Measurements from ENCODE around the gene ATG12. TPM values are rescaled to one million over a fixed set of nuclear protein-coding genes. Genes with fewer than 3 reads are reported as not detected.
A peak's percentile ranks its signal among the peaks of the same experiment; 100 is the strongest.
"Not testable (repeated sequence)": the region's sequence is repeated elsewhere in the genome, so short reads cannot be mapped to it uniquely, and the experiment has no call there.

ATG12 gene
- total RNA-seq = 10 to 100 TPM; 31.2 to 75.4 TPM
- 10 to 100 TPM; 31.3 to 36.3 TPM for polyA plus RNA-seq
- long read RNA-seq, donor 1, full-length matches to known transcripts = 23 of 177 reads
- long read RNA-seq, donor 1, partial matches to known transcripts = 6 of 177 reads
- long read RNA-seq, donor 1, other reads (novel, unspliced or antisense) = 148 of 177 reads
- long read RNA-seq, donor 2, full-length matches to known transcripts = 10 of 15 reads
- long read RNA-seq, donor 2, partial matches to known transcripts = 5 of 15 reads
- long read RNA-seq, donor 2, other reads (novel, unspliced or antisense) = 0 of 15 reads
- long read RNA-seq, donor 3, full-length matches to known transcripts = 17 of 17 reads
- long read RNA-seq, donor 3, partial matches to known transcripts = 0 of 17 reads
- long read RNA-seq, donor 3, other reads (novel, unspliced or antisense) = 0 of 17 reads
- long read RNA-seq, donor 4, full-length matches to known transcripts = 8 of 8 reads
- long read RNA-seq, donor 4, partial matches to known transcripts = 0 of 8 reads
- long read RNA-seq, donor 4, other reads (novel, unspliced or antisense) = 0 of 8 reads
- long read RNA-seq, donor 5, full-length matches to known transcripts = 31 of 31 reads
- long read RNA-seq, donor 5, partial matches to known transcripts = 0 of 31 reads
- long read RNA-seq, donor 5, other reads (novel, unspliced or antisense) = 0 of 31 reads

DNA sequence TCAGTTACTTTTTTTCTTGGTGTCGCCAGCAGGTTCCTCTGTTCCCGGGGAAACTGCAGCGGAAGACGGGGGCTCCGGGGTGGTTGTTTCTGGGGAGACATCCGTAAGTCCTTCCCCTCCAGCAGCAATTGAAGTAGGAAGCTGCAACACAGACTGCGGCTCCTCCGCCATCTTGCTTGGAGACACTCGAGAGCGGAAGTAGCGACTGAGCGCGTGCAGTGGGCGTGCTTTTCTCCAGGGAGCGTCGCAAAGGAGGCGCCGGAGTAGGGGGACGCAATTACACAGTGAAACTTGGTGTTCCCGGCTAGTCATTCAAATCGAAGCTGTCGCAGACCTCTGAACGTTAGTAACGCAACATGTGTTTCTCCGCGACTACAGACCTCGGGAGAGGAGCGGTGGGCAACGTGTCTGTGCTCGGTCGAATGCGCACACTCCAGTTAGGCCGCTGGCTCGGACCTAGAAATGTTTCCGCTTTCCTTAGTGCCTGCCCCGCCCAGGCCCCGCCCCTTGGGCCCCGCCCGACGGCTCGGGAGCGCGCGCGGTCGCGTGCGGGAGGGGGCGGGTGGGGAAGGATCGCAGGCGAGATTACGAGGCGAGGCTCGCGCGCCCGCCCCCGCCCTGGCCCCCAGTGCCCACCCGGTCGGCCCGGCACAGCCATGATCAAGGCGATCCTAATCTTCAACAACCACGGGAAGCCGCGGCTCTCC is at the start of gene ATG12, which contains the start of gene AP3S1:
Gene ATG12 (minus strand): TSS at position 184 of the 707 bp plus-strand sequence. CDS start 13 bp downstream, at position 171.
Gene AP3S1 (plus strand): TSS at position 554 of the 707 bp plus-strand sequence. CDS start 103 bp downstream, at position 657.
- Histone ChIP-seq H3K27ac (ENCODE audit: low read depth in 1 of 2, low read length in 1 of 2) (peak within 1 kb of the TSS; percentile 94 to 96), H3K9ac (ENCODE audit: insufficient read depth in 1 of 2, low read length in 2 of 2) (peak within 1 kb of the TSS; percentile 82 to 95), H3K27me3 (ENCODE audit: control insufficient read depth in 3 of 3, insufficient read depth in 3 of 3, low read length in 2 of 3) (no peaks in the 10 kb centered on the region), H3K9me3 (ENCODE audit: control insufficient read depth in 4 of 4, insufficient read depth in 3 of 4, low read length in 3 of 4) (no peaks in the 10 kb centered on the region), H3K36me3 (ENCODE audit: control insufficient read depth in 4 of 4, insufficient read depth in 4 of 4, low read length in 4 of 4) (peaks cover 0 to 5% (median 3%) of the 10 kb centered on the region in 4 donors), H3K4me1 (ENCODE audit: control insufficient read depth in 5 of 5, insufficient read depth in 5 of 5, low read length in 5 of 5) (peaks cover 4 to 46% (median 15%) of the 10 kb centered on the region in 5 donors), H3K4me3 (peak within 1 kb of the TSS; percentile 91)
- DNase-seq (peak; percentile 95 to 98 (median 97)), ATAC-seq (ENCODE audit: insufficient read depth, low FRiP score) (peak; percentile 97)
- TF ChIP-seq, protein P1, sequence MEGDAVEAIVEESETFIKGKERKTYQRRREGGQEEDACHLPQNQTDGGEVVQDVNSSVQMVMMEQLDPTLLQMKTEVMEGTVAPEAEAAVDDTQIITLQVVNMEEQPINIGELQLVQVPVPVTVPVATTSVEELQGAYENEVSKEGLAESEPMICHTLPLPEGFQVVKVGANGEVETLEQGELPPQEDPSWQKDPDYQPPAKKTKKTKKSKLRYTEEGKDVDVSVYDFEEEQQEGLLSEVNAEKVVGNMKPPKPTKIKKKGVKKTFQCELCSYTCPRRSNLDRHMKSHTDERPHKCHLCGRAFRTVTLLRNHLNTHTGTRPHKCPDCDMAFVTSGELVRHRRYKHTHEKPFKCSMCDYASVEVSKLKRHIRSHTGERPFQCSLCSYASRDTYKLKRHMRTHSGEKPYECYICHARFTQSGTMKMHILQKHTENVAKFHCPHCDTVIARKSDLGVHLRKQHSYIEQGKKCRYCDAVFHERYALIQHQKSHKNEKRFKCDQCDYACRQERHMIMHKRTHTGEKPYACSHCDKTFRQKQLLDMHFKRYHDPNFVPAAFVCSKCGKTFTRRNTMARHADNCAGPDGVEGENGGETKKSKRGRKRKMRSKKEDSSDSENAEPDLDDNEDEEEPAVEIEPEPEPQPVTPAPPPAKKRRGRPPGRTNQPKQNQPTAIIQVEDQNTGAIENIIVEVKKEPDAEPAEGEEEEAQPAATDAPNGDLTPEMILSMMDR (IDR thresholded peaks at IDR 0.05; ENCODE audit: control extremely low read depth, extremely low read depth) = no peak
- 8 to 11% methylated on average over 65 of the region's 65 CpGs for WGBS, 2 donors

GRCh38 chr5:115888027-115888426 is 46.7 kb upstream of the ATG12 start:
- TF ChIP-seq, protein P1 (IDR thresholded peaks at IDR 0.05; ENCODE audit: control extremely low read depth, extremely low read depth) = no peak

DNA sequence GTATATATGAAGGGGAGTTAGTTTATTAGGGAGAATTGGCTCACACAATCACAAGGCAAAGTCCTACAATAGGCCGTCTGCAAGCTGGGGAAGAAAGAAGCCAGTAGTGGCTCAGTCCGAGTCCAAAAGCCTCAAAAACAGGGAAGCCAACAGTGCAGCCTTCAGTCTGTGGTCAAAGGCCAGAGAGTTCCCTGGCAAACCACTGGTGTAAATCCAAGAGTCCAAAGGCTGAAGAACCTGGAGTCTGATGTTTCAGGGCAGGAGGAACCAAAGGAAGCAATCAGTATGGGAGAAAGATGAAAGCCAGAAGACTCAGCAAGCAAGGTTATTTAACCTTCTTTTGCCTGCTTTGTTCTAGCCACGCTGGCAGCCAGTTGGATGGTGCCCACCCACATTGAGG is 43.8 kb upstream of the ATG12 start:
- not testable (repeated sequence) for H3K36me3 ChIP-seq (ENCODE audit: control insufficient read depth in 4 of 4, insufficient read depth in 4 of 4, low read length in 4 of 4); H3K4me3 ChIP-seq; H3K27me3 ChIP-seq (ENCODE audit: control insufficient read depth in 3 of 3, insufficient read depth in 3 of 3, low read length in 2 of 3); H3K27ac ChIP-seq (ENCODE audit: low read depth in 1 of 2, low read length in 1 of 2); ATAC-seq (ENCODE audit: insufficient read depth, low FRiP score); H3K9ac ChIP-seq (ENCODE audit: insufficient read depth in 1 of 2, low read length in 2 of 2); DNase-seq; H3K4me1 ChIP-seq (ENCODE audit: control insufficient read depth in 5 of 5, insufficient read depth in 5 of 5, low read length in 5 of 5); H3K9me3 ChIP-seq (ENCODE audit: control insufficient read depth in 4 of 4, insufficient read depth in 3 of 4, low read length in 3 of 4)
- WGBS, 2 donors = 87% methylated on average over 3 of the region's 3 CpGs

More at GRCh38 chr5:115888027-115888426, 46.7 kb upstream of the ATG12 start:
- DNase-seq (peak in 2 of 3 donors; percentile 56 to 66), ATAC-seq (ENCODE audit: insufficient read depth, low FRiP score) (no peak)
- Histone ChIP-seq H3K9ac (ENCODE audit: insufficient read depth in 1 of 2, low read length in 2 of 2) (no peak overlapping the region), H3K27ac (ENCODE audit: low read depth in 1 of 2, low read length in 1 of 2) (no peak overlapping the region), H3K27me3 (ENCODE audit: control insufficient read depth in 3 of 3, insufficient read depth in 3 of 3, low read length in 2 of 3) (no peaks in the 10 kb centered on the region), H3K36me3 (ENCODE audit: control insufficient read depth in 4 of 4, insufficient read depth in 4 of 4, low read length in 4 of 4) (peaks cover 0 to 4% (median 2%) of the 10 kb centered on the region in 4 donors), H3K4me3 (no peak overlapping the region), H3K4me1 (ENCODE audit: control insufficient read depth in 5 of 5, insufficient read depth in 5 of 5, low read length in 5 of 5) (no peaks in the 10 kb centered on the region), H3K9me3 (ENCODE audit: control insufficient read depth in 4 of 4, insufficient read depth in 3 of 4, low read length in 3 of 4) (no peaks in the 10 kb centered on the region)
- 63 to 75% methylated on average over 1 of the region's 1 CpG for WGBS, 2 donors

All from lung (tissue), 16 donors.